H7 (cell line): Measurements from ENCODE around the gene ASIC3. TPM values are rescaled to one million over a fixed set of nuclear protein-coding genes. Genes with fewer than 3 reads are reported as not detected.

ENCODE experiments used
- DNase-seq: peaks from one replicate; pipeline ENCODE4 v3.0.0; 2012
- H3K27me3 ChIP-seq: 2 replicates; pipeline ENCODE4 v1.6.0; 2011; ENCODE audit warnings: mild to moderate bottlenecking, low read length; ENCODE audit not compliant: control insufficient read depth, insufficient read depth
- H3K36me3 ChIP-seq: replicated peaks from 2 replicates; pipeline ENCODE4 v1.5.1; 2011; ENCODE audit warnings: low read length; ENCODE audit not compliant: control insufficient read depth, insufficient read depth
- H3K4me3 ChIP-seq: 2 replicates; pipeline ENCODE4 v1.5.1; 2011; ENCODE audit warnings: low read depth, mild to moderate bottlenecking, control low read depth, low read length, moderate library complexity; ENCODE audit not compliant: insufficient read depth
- total RNA-seq: library from RNA; depleted of rRNA; stranded (reverse); fragments of >200 nt; shearing (Covaris generic); gene quantifications from 2 replicates; pipeline ENCODE4 v1.2.3, GENCODE V29; 2014; rRNA removed

Gene ASIC3
- total RNA-seq = 1.4 and 1.6 TPM in 2 replicates

DNA sequence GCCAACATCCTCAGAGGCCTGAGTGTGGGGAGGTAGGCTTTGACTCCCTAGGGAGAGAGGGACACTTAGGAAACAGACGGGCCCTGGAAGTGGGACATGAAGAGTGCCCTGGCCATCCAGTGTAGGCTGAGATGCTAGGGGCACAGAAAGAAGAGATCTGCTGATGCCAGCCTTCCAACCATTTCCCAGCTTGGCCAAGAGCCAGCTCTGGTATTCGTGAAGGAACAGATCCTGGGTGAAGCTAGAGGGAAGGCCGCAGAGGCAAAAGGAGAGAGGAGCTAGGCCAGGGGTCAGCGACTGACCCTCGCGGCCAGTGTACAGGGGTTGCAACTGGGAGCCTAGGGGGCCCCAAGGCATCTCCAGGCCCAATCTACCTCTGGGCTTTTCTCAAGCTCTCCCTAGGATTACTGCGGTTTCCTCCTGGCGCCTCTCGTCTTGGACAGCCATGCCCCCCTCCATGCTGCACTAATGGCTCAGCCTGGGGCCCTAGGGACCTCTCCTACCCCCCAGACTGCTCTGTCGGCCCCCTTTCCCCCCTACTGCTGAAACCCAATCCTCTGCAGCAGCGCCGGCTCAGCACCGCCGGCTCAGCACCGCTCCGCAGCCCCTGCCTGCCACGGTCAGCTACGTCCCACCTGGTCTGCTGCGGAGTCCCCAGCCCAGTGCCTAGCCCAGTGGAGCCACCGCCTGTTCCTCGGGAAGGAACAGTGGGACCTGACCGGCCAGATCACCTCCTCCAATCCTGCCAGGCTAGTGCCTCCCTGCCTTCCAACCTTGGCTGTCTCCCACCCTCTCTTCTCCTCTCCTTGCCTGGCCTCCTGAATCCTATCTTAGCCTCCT is at the start of gene ASIC3:
Gene ASIC3, plus strand, starts transcription at position 556 of the 840 bp plus-strand sequence. CDS start 355 bp downstream, outside the sequence.
- Histone ChIP-seq H3K36me3 (no peaks in the 10 kb centered on the region), H3K4me3 (no peak within 1 kb of the TSS), H3K27me3 (peaks cover 18% of the 10 kb centered on the region)
- no peak for DNase-seq

DNA sequence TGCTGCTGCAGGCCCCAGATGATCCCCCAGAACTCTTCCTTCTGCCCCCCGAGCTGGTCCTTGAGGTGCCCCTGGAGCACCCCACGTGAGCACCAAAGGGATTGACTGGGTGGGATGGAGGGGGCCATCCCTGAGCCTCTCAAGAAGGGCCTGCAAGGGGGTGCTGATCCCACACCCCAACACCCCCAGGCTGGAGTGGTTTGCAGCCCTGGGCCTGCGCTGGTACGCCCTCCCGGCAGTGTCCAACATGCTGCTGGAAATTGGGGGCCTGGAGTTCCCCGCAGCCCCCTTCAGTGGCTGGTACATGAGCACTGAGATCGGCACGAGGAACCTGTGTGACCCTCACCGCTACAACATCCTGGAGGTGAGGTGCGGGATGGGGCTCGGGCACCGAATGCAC is 49.3 kb upstream of the ASIC3 start:
- Histone ChIP-seq H3K4me3 (no peak overlapping the region), H3K27me3 (no peaks in the 10 kb centered on the region)
- DNase-seq = no peak

DNA sequence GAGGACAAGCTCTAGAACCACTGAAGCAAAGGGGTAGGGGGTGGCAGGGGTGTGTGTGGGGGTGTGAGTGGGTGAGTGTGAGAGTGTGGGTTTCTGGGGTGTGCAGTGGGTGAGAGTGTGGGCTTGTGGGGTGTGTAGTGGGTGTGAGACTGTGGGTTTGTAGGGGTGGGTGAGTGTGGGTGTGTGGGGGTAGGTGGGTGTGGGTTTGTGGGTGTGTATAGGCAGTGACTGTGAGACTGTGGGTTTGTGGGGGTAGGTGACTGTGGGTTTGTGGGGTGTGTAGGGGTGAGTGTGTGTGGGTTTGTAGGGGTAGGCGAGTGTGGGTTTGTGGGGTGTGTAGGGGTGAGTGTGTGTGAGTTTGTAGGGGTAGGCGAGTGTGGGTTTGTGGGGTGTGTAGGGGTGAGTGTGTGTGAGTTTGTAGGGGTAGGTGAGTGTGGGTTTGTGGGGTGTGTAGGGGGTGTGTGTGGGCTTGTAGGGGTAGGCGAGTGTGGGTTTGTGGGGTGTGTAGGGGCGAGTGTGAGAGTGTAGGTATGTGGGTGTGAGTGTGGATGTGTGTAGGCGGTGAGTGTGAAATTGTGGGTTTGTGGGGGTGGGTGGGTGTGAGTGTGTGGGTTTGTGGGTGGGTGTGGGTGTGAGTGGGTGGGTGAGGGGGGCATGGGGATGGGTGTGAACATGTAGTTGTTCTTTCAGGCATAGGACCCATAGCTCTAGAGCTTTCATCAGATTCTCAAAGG is 48.7 kb upstream of the ASIC3 start:
- H3K27me3 ChIP-seq = no peaks in the 10 kb centered on the region
- DNase-seq = no peak
- H3K4me3 ChIP-seq = no peak overlapping the region
- H3K36me3 ChIP-seq = no peaks in the 10 kb centered on the region

More for the DNA sequence above, 49.3 kb upstream of the ASIC3 start:
- no peaks in the 10 kb centered on the region for H3K36me3 ChIP-seq

DNA sequence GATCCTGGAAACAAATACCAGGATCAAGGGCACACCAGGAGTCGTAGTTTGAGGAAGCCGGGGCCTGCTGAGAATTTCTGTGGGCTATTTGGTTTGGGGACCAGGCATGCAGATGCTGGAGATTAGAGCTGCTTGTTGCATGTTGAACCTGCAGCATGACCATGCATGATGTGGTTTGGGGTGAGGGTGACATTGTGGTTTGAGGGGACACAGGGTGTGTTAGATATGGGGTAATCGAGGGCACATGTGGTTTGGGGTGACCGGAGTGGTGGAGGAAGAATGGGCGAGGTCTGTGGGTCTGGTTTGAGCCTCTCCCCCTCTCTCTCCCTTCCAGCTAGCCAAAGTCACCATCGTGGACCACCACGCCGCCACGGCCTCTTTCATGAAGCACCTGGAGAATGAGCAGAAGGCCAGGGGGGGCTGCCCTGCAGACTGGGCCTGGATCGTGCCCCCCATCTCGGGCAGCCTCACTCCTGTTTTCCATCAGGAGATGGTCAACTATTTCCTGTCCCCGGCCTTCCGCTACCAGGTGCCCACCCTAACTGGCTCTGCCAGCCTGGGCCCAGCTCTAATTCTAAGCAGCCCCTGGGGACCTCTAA is 47.3 kb upstream of the ASIC3 start:
- Histone ChIP-seq H3K36me3 (no peaks in the 10 kb centered on the region), H3K4me3 (no peak overlapping the region), H3K27me3 (no peaks in the 10 kb centered on the region)
- peak; percentile 44 for DNase-seq

DNA sequence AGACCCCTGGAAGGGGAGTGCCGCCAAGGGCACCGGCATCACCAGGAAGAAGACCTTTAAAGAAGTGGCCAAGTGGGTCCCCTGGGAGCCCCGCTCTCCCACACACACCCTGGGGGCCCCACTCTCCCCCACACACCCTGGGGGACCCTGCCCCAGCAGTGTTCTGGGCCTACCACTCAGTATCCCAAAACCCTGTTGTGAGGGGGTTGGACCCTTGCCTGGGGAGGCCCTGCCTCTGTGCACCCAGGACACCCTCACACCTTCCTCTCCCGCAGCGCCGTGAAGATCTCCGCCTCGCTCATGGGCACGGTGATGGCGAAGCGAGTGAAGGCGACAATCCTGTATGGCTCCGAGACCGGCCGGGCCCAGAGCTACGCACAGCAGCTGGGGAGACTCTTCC is 46.8 kb upstream of the ASIC3 start:
- H3K36me3 ChIP-seq = no peaks in the 10 kb centered on the region
- H3K27me3 ChIP-seq = no peaks in the 10 kb centered on the region
- no peak for DNase-seq
- H3K4me3 ChIP-seq = no peak overlapping the region

DNA sequence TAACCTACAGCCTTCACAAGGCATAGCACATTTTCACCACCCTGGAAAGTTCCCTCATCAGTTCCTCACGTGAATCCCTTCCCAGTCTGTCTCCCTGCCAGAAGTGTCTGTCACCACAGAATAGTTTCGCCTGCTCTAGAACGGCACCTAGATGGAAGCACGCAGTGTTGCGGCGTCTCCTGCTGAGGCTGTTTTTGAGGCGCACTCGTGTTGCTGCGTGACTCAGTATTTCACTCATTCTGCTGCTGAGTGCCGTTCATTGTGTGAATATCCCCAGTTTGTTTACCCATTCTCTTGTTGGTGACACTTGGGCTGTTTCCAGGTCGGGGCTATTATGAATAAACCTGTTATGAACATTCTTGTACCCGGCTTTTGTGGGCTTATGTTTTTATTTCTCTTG is 44.8 kb upstream of the ASIC3 start:
- peak; percentile 26 for DNase-seq
- Histone ChIP-seq H3K36me3 (no peaks in the 10 kb centered on the region), H3K27me3 (no peaks in the 10 kb centered on the region), H3K4me3 (no peak overlapping the region)

DNA sequence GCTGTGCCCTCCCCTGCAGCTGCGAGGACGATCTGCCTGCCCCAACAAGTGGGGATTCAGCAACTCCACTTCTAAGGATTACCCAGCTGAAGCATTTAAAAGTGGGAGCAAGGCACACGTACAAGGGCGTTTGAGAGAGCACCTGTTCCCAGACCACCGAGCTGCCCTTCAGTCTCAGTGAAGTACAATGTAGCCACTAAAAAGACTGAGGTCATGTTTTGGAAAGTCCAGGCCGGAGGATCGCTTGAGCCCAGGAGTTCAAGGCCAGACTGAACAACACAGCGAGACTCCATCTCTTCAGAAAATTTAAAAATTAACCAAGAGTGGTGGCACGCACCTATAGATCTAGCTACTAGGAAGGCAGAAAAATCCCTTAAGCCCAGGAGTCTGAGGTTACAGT is 42.8 kb upstream of the ASIC3 start:
- DNase-seq = peak; percentile 13

DNA sequence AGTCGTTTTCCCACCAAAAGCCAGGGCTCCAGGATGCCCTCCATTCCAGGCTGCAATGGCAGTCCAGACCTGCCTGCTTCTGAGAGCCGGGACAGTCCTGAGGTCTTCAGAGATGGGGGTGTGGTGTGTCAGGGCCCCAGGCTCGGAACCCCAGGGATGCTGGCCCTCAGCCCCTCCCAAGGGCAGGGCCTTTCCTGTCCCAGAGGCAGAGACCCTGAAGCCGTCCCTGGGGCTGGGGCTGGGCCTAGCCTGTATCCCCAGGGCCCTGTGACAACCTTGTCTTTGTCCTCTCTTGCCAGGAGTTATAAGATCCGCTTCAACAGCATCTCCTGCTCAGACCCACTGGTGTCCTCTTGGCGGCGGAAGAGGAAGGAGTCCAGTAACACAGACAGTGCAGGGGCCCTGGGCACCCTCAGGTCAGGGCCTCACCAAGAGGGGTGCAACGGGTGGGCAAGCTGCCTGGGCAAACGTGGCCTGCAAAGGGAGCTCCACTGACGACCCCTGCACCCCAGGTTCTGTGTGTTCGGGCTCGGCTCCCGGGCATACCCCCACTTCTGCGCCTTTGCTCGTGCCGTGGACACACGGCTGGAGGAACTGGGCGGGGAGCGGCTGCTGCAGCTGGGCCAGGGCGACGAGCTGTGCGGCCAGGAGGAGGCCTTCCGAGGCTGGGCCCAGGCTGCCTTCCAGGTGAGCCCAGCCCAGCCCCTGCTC is 41.6 kb upstream of the ASIC3 start:
- Histone ChIP-seq H3K27me3 (no peaks in the 10 kb centered on the region), H3K4me3 (no peak overlapping the region), H3K36me3 (no peaks in the 10 kb centered on the region)
- peak; percentile 43 for DNase-seq

More for the DNA sequence above, 42.8 kb upstream of the ASIC3 start:
- Histone ChIP-seq H3K27me3 (no peaks in the 10 kb centered on the region), H3K36me3 (no peaks in the 10 kb centered on the region), H3K4me3 (no peak overlapping the region)

DNA sequence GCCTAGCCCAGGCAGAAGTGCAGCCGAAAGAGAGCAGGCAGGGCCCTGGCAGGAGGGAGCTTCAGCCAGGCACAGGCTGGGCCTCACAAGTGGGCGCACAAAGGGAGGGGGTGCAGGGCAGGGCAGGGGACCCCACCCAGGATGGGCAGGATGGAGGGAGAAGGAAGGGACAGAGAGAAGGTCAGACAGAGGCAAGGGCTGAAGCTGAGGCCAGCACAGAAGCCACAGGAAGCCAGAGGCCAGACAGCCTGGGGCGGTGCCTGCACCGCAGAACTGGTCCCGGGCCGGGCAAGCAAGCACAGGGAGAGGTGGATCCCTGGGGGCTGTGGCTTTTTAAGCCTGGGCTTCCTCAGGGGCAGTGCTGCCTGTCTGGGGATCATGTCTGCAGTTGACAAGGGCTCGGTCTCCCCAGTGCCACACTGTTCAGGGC is 40.8 kb upstream of the ASIC3 start:
- H3K4me3 ChIP-seq = no peak overlapping the region
- no peaks in the 10 kb centered on the region for H3K36me3 ChIP-seq
- DNase-seq = peak; percentile 53
- H3K27me3 ChIP-seq = no peaks in the 10 kb centered on the region; the same call in 1 of the 2 replicates

DNA sequence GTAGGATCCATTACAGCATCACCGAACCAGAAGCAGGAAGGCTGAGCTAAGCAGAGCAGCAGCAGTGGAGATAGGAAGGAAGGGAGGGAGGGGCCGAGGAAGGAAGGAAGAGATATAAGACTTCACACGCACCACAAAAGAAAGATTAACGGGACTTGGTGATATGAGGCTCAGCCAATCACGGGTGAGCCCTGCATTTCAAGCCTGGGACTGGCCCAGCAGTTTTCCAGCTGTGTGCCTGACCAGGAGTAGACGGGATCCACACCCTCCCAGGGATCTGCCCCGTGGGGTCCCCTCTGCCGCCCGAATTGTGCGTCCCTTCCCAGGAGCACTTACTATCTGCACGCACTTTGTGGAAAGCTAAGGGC is 40.2 kb upstream of the ASIC3 start:
- H3K4me3 ChIP-seq = 0 out of 2 replicates have a peak overlapping the region, but pooled peaks have one; percentile 12
- no peaks in the 10 kb centered on the region for H3K36me3 ChIP-seq
- peak; percentile 64 for DNase-seq
- H3K27me3 ChIP-seq = no peaks in the 10 kb centered on the region; the same call in 1 of the 2 replicates

DNA sequence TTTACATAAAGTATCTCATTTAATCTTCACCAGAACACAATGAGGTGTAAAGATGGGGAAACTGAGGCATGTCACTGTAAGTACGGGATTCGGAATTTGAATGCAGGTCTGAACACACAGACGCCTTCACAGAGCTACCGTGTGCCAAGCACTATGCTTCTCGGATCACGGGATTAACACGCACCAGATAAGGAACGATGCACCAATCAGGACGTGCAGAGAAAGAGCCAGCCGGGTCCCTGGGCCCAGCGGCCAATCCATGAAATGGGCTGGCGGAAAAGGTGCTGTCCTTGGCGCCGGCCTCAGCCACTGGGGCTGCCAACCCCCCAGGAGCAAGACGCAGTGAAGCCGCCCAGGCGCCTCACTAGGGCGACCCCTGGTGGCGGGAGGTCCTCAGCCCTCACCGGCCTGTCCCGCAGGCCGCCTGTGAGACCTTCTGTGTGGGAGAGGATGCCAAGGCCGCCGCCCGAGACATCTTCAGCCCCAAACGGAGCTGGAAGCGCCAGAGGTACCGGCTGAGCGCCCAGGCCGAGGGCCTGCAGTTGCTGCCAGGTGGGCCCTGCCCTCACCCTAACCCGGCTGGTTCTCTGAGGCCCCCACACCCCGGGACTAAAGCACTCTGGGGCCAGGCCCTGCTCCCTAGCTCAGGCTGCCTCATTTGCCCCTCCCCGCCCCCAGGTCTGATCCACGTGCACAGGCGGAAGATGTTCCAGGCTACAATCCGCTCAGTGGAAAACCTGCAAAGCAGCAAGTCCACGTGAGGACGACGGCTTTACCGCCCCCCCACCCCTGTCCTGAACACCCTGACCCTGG is 39.6 kb upstream of the ASIC3 start:
- peak overlapping the region; percentile 14; the same call in 1 of the 2 replicates for H3K4me3 ChIP-seq
- peak; percentile 97 for DNase-seq
- no peaks in the 10 kb centered on the region; the same call in 1 of the 2 replicates for H3K27me3 ChIP-seq
- no peaks in the 10 kb centered on the region for H3K36me3 ChIP-seq

DNA sequence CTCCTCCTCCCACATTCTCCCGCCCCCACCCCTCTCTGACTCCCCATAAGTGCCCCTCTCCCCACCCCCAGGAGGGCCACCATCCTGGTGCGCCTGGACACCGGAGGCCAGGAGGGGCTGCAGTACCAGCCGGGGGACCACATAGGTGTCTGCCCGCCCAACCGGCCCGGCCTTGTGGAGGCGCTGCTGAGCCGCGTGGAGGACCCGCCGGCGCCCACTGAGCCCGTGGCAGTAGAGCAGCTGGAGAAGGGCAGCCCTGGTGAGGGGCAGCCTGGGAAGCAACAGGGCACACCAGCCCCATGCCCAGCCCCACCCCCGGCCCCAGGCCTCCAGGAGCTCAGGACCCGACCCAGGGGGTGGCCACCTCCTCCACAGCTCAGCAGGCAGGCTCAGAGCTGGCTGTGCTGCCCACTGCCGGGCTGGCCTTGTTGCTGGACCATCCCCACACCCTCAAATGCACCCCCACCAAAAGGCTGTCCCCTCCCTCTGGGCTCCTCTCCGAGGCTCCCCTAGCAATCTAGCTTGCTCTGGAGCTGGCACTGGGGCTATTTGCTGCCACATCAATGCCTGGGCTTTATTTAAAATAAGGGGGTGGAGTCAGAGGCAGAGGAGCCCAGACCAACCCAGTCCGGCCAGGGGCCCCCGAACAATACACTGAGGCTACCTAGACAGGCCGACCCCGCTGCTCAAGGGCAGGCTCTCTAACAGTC is 38.8 kb upstream of the ASIC3 start:
- no peak overlapping the region for H3K4me3 ChIP-seq
- peaks cover 3% of the 10 kb centered on the region; the same call in 1 of the 2 replicates for H3K27me3 ChIP-seq
- H3K36me3 ChIP-seq = no peaks in the 10 kb centered on the region
- DNase-seq = peak; percentile 86

DNA sequence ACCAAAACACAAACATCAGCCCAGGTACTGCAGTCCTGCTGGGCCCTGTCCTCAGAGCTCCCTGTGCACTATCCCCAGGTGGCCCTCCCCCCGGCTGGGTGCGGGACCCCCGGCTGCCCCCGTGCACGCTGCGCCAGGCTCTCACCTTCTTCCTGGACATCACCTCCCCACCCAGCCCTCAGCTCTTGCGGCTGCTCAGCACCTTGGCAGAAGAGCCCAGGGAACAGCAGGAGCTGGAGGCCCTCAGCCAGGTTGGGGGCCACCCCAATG is 38.4 kb upstream of the ASIC3 start:
- no peak for DNase-seq
- Histone ChIP-seq H3K4me3 (no peak overlapping the region), H3K36me3 (no peaks in the 10 kb centered on the region), H3K27me3 (peaks cover 3% of the 10 kb centered on the region; the same call in 1 of the 2 replicates)
